ENCODE data around the gene LARGE1. TPM values are rescaled to one million over a fixed set of nuclear protein-coding genes. Genes with fewer than 3 reads are reported as not detected.

The LARGE1 gene
- total RNA-seq, 1 donor from 2014 or later = 29.5 TPM

DNA sequence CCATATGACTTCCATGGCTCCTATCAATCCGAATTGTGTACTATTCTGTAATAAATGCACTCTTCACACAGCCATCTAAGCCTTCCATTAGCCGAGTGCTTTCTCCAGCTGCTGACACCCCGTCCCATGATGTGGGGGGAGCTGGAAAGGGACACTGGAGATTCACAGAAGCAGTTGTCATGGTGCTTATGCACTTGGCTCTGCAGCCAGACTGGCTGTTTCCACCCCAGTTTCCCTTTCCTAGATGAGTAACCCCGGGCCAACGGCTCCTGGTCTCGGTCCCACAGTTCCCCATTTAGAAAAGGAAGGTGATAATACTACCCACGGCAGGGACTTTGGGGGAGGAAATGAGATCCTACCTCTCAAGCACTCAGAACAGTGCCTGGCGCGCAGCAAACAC, 617.2 kb downstream of the LARGE1 start:
- Histone ChIP-seq H3K4me1 (no peaks in the 10 kb centered on the region), H3K27ac (no peak overlapping the region), H3K27me3 (no peaks in the 10 kb centered on the region), H3K4me3 (no peak overlapping the region), H3K36me3 (no peaks in the 10 kb centered on the region), H3K9me3 (no peaks in the 10 kb centered on the region)
- DNase-seq (ENCODE audit: extremely low spot score in 2 of 2) = no peak
- no peak for TF ChIP-seq POLR2A (IDR thresholded peaks at IDR 0.05)
- TF ChIP-seq POLR2AphosphoS5 (IDR thresholded peaks at IDR 0.05; ENCODE audit: insufficient read depth in 1 of 2, low read depth in 1 of 2) = no peak
- no peak for TF ChIP-seq CTCF (IDR thresholded peaks at IDR 0.05)
- intact Hi-C loops (cut with DNase I) = loop anchor here (10.0 kb wide), 1 partner anchor 212 kb away; no protein-coding TSS in a partner anchor

DNA sequence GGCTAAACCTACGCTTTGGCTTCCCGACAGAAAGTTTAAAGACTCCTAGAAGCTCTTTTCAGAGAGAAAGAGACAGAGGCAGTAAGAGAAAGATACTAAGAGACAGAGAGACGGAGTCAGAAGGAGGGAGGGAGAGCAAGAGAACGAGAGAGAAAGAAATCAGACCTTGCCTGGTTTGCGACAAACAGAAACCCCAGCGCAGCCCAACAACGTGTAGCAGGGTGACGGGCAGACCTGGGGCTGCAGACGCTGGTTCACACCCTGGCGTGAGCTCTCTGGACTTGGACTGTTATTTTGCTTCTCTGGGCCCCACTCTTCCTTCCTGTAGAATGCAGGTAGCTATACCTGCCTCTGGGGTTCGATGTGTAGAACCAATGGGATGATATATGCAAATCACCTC, 617.7 kb downstream of the LARGE1 start:
- TF ChIP-seq POLR2AphosphoS5 (IDR thresholded peaks at IDR 0.05; ENCODE audit: insufficient read depth in 1 of 2, low read depth in 1 of 2) (no peak), CTCF (IDR thresholded peaks at IDR 0.05) (no peak), POLR2A (IDR thresholded peaks at IDR 0.05) (no peak)
- H3K27me3 ChIP-seq = no peaks in the 10 kb centered on the region
- peak overlapping the region in 1 of 2 donors; percentile 16 for H3K4me3 ChIP-seq
- no peak for DNase-seq (ENCODE audit: extremely low spot score in 2 of 2)
- H3K9me3 ChIP-seq = no peaks in the 10 kb centered on the region
- no peaks in the 10 kb centered on the region for H3K4me1 ChIP-seq
- no peaks in the 10 kb centered on the region for H3K36me3 ChIP-seq
- intact Hi-C loops (cut with DNase I) = loop anchor here (10.0 kb wide), 1 partner anchor 212 kb away; no protein-coding TSS in a partner anchor
- H3K27ac ChIP-seq = peak overlapping the region; percentile 44

DNA sequence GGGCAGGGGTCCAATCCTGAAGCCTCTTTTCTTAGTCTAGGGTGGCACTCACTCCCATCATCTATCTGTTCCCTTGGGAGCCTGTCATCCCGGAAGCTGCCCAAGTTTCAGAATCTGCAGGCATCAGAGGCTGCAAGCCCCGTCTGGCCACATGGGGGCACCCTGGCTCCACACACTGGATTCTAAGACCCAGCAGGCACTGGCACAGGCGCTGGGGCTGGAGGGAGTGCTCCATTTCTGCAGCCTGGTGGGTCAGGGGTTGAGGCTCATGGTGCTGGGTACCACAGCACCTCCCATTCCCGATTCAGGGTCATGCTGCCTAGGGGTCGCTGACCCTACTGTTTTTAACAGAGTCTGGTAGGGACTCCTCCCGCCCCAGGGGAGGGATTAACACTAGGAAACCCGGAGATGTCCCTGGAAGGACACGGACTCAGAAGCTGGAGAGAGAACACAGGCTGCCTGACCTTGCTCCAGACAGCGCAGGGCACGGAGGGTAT, 618.2 kb downstream of the LARGE1 start:
- intact Hi-C loops (cut with DNase I) = loop anchor here (10.0 kb wide), 1 partner anchor 213 kb away; no protein-coding TSS in a partner anchor
- TF ChIP-seq CTCF (IDR thresholded peaks at IDR 0.05) = peak; percentile 87 to 93 (median 87)
- TF ChIP-seq POLR2A (IDR thresholded peaks at IDR 0.05) = no peak
- peak in 1 of 2 donors; percentile 37 for TF ChIP-seq POLR2AphosphoS5 (IDR thresholded peaks at IDR 0.05; ENCODE audit: insufficient read depth in 1 of 2, low read depth in 1 of 2)
- no peaks in the 10 kb centered on the region for H3K36me3 ChIP-seq
- H3K27ac ChIP-seq = peak overlapping the region; percentile 44
- no peaks in the 10 kb centered on the region for H3K9me3 ChIP-seq
- peak in 1 of 2 donors; percentile 89 for DNase-seq (ENCODE audit: extremely low spot score in 2 of 2)
- no peaks in the 10 kb centered on the region for H3K27me3 ChIP-seq
- peak overlapping the region in 1 of 2 donors; percentile 16 for H3K4me3 ChIP-seq
- no peaks in the 10 kb centered on the region for H3K4me1 ChIP-seq

GRCh38 chr22:33300165-33300564, 620.1 kb downstream of the LARGE1 start:
- H3K27ac ChIP-seq = no peak overlapping the region
- TF ChIP-seq CTCF (IDR thresholded peaks at IDR 0.05) (no peak), POLR2AphosphoS5 (IDR thresholded peaks at IDR 0.05; ENCODE audit: insufficient read depth in 1 of 2, low read depth in 1 of 2) (no peak), POLR2A (IDR thresholded peaks at IDR 0.05) (no peak)
- H3K36me3 ChIP-seq = no peaks in the 10 kb centered on the region
- no peak overlapping the region for H3K4me3 ChIP-seq
- H3K9me3 ChIP-seq = no peaks in the 10 kb centered on the region
- DNase-seq (ENCODE audit: extremely low spot score in 2 of 2) = no peak
- no peaks in the 10 kb centered on the region for H3K4me1 ChIP-seq
- intact Hi-C loops (cut with DNase I) = loop anchor here (10.0 kb wide), 1 partner anchor 215 kb away; no protein-coding TSS in a partner anchor
- no peaks in the 10 kb centered on the region for H3K27me3 ChIP-seq

DNA sequence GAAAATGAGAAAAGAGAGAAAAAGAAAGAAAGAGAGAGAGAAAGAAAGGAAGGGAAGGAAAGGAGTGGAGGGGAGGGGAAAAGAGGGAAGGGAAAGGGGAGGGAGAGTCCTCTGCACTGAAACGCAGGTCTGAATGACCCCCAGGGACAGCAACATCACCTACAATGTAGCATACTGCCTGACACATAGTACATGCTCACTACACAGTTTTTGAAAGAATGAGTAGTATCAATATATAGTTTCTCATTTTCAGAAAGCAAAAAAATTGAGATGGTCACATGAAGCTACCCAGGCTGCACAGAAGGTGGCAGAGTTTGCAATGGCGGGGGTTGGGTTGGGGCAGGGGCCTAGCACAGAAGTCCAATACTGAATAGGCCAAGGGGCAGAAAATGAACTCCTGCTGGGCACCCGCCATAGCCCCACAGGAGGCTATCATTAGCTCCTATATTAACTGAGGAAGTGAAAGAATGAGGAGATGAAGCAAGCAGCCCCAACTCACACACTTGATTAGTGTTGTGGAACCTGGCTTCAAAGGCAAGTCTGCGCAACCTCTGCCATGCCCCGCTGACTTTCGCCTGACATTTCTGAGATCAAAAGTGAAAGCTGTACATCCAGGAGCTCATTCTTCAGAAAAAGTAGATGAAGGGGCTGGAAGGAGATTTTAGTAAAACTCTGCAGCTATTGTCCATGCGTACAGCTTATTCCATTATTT, 620.9 kb downstream of the LARGE1 start:
- H3K27me3 ChIP-seq = no peaks in the 10 kb centered on the region
- H3K27ac ChIP-seq = no peak overlapping the region
- DNase-seq (ENCODE audit: extremely low spot score in 2 of 2) = no peak
- intact Hi-C loops (cut with DNase I) = no loop called here
- H3K36me3 ChIP-seq = no peaks in the 10 kb centered on the region
- TF ChIP-seq CTCF (IDR thresholded peaks at IDR 0.05) (no peak), POLR2A (IDR thresholded peaks at IDR 0.05) (no peak), POLR2AphosphoS5 (IDR thresholded peaks at IDR 0.05; ENCODE audit: insufficient read depth in 1 of 2, low read depth in 1 of 2) (no peak)
- no peak overlapping the region for H3K4me3 ChIP-seq
- H3K9me3 ChIP-seq = no peaks in the 10 kb centered on the region
- no peaks in the 10 kb centered on the region for H3K4me1 ChIP-seq
